Bronchial epithelial cell (primary cell): ENCODE measurements around the gene TGFB2. TPM values are rescaled to one million over a fixed set of nuclear protein-coding genes. Genes with fewer than 3 reads are reported as not detected.
A peak's percentile ranks its signal among the peaks of the same experiment; 100 is the strongest.

Experiments used
- DNase-seq: peaks from one replicate; pipeline ENCODE4 v3.0.0-alpha.2; 2010; ENCODE audit warnings: low read depth
- FAIRE-seq: peaks from 2 replicates; lab custom pipeline; 2011; peaks lifted over from hg19 to GRCh38; lab: Jason Lieb, UNC
- H3K27me3 ChIP-seq: 2 replicates; pipeline ENCODE4 v1.5.1; 2011; ENCODE audit warnings: low read length; ENCODE audit not compliant: control insufficient read depth, insufficient read depth
- H3K36me3 ChIP-seq: 2 replicates; pipeline ENCODE4 v1.5.1; 2011; ENCODE audit warnings: low read length; ENCODE audit not compliant: control insufficient read depth, insufficient read depth
- H3K4me3 ChIP-seq: 2 replicates; pipeline ENCODE4 v1.5.1; 2011; ENCODE audit warnings: mild to moderate bottlenecking, low read depth, low read length, control low read depth
- CTCF ChIP-seq: IDR thresholded peaks from 2 replicates; pipeline ENCODE4 v1.5.1; 2011; ENCODE audit warnings: mild to moderate bottlenecking, moderate library complexity, low read length, control low read depth, inconsistent platforms; ENCODE audit not compliant: insufficient read depth, severe bottlenecking
- total RNA-seq: library from RNA; depleted of rRNA; stranded (reverse); fragments of >200 nt; gene quantifications from 2 replicates; pipeline ENCODE4 v1.2.1, GENCODE V29; 2014

Gene TGFB2
- total RNA-seq, 1 donor from 2014 or later: 6.1 TPM

- no peak for DNase-seq
- no peaks in the 10 kb centered on the region for H3K27me3 ChIP-seq
- no peak for TF ChIP-seq CTCF
These were observed 122.3 kb downstream of the TGFB2 start for GRCh38 chr1:218467101-218468072.

GRCh38 chr1:218468711-218469110, 123.6 kb downstream of the TGFB2 start:
- H3K36me3 ChIP-seq: no peaks in the 10 kb centered on the region
- no peak for TF ChIP-seq CTCF
- no peaks in the 10 kb centered on the region for H3K27me3 ChIP-seq
- H3K4me3 ChIP-seq: no peak overlapping the region
- FAIRE-seq (no peak), DNase-seq (no peak)

More at GRCh38 chr1:218467101-218468072, 122.3 kb downstream of the TGFB2 start:
- no peak overlapping the region for H3K4me3 ChIP-seq
- no peaks in the 10 kb centered on the region for H3K36me3 ChIP-seq
- FAIRE-seq: no peak

GRCh38 chr1:218472885-218473284, 127.7 kb downstream of the TGFB2 start:
- Histone ChIP-seq H3K4me3 (no peak overlapping the region), H3K27me3 (no peaks in the 10 kb centered on the region), H3K36me3 (no peaks in the 10 kb centered on the region)
- FAIRE-seq: no peak
- TF ChIP-seq CTCF: no peak
- DNase-seq: no peak

- no peak for TF ChIP-seq CTCF
- DNase-seq (no peak), FAIRE-seq (no peak)
- H3K27me3 ChIP-seq: no peaks in the 10 kb centered on the region
- H3K36me3 ChIP-seq: no peaks in the 10 kb centered on the region
- H3K4me3 ChIP-seq: no peak overlapping the region
These were observed 128.4 kb downstream of the TGFB2 start for GRCh38 chr1:218473522-218473921.

- no peaks in the 10 kb centered on the region for H3K27me3 ChIP-seq
- H3K36me3 ChIP-seq: no peaks in the 10 kb centered on the region
- TF ChIP-seq CTCF: no peak
- no peak overlapping the region for H3K4me3 ChIP-seq
- FAIRE-seq (no peak), DNase-seq (no peak)
These were observed 129.0 kb downstream of the TGFB2 start for GRCh38 chr1:218474128-218474527.

GRCh38 chr1:218475275-218475674, 130.1 kb downstream of the TGFB2 start:
- Histone ChIP-seq H3K4me3 (no peak overlapping the region), H3K27me3 (no peaks in the 10 kb centered on the region), H3K36me3 (no peaks in the 10 kb centered on the region)
- no peak for FAIRE-seq
- DNase-seq: peak; percentile 47
- no peak for TF ChIP-seq CTCF
